Adipose tissue (tissue), 3 donors: ENCODE measurements around the gene TFEB. TPM values are rescaled to one million over a fixed set of nuclear protein-coding genes. Genes with fewer than 3 reads are reported as not detected.

ENCODE experiments used
- H3K27ac ChIP-seq: one replicate; pipeline ENCODE4 v1.5.1; 2013; ENCODE audit warnings: low read depth, low read length
- WGBS, 3 donors: extraction: QIAGEN DNeasy Blood & Tissue Kit; methylation state at CpG; one replicate each; pipeline ENCODE4 v1.1.7; 2013; 5-methylcytosine and 5-hydroxymethylcytosine counted together
- polyA plus RNA-seq, 3 donors: library from polyadenylated mRNA; stranded (reverse); fragments of 200-250 nt; gene quantifications; one replicate each; pipeline ENCODE4 v1.2.3, GENCODE V29; 2013
- donor health status: healthy with polysubstance abuse.
- donor health status: Bipolar disorder and iron deficiency.
- donor health status: healthy.

Gene TFEB
- polyA plus RNA-seq, 3 donors, result 10.1 to 18.1 (median 13.9) TPM

DNA sequence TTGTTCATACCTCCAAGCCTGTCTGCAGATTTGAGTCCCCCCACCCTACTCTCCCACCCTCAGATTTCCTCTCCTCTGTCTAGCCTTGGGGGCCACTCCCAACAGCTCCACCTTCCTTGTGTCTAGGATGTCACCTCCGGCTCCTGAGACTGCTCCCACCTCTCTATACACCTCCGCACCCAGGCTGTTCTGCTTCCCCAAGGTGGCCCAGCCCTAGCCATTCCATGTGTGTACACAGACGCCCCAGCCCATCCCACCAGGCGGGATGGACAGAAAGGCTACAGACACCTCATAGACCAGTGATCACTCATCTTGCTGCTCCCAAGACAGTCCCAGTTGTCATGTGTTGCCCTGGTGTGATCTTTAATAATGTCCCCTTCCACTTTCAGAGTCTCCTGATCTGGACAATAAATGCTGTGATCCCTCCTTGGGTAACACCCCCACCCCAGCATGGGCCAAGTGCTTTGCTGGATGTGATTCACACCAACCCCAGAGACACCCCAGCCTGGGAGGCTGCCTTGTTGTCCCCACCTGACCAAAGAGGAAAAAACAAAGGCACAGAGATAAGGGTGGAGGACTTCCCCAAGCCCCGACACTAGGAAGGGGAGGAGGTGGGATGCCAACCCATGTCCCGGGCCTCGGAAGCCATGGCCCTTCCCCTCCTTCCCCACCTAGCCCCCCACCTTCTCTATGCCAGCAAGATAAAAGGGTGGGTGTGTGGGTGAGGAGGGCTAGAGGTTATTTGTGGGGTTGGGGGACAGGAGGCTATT lies 61.0 kb downstream of the TFEB start:
- WGBS, 3 donors, result 76 to 79% (median 76%) methylated on average over 7 of the region's 7 CpGs
- H3K27ac ChIP-seq, result no peak overlapping the region

DNA sequence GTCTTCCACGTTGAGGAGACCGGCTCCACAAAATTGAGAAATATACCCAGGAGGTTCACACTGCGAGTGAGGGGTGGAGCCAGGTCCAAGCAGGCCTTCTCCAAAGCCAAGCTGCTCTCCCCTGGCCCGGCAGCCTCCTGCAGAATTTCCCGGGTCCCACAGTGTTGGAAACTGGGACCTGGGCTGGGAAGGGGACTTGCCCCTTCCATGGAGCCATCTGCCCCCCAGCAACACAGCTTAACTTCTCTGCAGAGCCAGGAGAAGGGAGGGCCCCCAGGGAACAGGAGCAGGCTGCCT lies 61.8 kb downstream of the TFEB start:
- 67 to 83% (median 81%) methylated on average over 5 of the region's 5 CpGs for WGBS, 3 donors
- no peak overlapping the region for H3K27ac ChIP-seq

DNA sequence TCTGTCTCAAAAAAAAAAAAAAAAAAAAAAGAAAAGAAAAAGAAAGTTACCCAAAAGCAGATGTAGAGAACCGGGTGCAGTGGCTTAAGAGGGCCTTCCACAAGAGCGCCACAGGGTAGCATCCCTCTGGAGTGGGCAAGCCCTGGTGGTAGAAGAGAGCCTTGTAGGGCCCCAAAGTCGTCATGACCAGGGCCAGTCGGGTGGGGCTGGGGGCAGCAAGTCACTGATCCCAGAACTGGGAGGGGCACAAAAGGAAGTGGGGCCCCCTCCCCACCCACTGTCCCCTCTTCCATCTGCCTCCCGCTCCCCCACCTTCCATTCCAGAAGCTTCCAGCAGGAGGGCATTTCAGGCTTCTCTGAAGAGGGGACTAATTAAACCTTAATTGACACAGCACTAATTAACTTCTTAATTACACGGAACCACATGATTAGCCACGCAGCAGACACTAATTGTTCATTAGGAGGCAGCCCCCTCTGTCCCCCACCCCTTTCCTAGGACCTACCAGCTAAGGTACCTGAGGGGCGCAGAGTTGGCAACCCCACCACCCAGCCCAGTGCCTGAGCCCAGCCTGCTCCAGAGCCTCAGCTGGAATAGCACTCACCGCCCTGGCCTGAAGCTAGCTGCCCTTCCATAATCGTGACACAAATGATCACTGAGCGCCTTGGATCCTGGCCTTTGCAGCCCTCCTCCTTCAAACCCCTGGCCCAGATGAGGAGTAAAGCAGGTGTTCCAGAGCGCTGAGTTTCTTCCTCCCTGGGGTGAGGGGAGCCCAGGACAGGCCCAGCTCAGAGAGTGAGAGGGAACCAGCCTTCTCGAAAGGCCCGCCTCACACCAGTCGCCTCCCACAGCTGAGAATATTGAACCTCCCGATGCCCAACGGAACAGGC lies 62.3 kb downstream of the TFEB start:
- WGBS, 3 donors, result 84 to 92% (median 89%) methylated on average over 17 of the region's 17 CpGs
- H3K27ac ChIP-seq, result no peak overlapping the region

DNA sequence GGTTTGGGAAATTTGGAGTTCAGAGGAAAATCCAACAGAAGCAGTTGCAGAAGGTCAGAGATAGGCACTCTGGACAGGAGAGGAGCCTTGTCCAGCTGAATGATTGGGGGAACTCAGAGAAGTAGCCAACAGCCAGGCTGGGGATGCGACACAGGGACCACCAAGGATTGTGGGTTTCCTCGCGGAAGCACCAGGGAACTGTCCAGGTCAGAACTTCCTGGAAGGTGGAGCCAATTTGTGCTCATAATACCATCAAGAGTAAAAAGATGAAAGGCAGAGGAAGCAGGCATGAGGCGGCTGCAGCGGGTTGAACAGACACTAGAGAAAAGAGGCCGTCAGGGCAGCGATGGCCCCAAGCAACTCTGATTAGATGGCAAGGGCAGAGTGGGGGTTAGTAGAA lies 63.4 kb downstream of the TFEB start:
- no peak overlapping the region for H3K27ac ChIP-seq
- WGBS, 3 donors, result 72 to 85% (median 76%) methylated on average over 7 of the region's 7 CpGs

DNA sequence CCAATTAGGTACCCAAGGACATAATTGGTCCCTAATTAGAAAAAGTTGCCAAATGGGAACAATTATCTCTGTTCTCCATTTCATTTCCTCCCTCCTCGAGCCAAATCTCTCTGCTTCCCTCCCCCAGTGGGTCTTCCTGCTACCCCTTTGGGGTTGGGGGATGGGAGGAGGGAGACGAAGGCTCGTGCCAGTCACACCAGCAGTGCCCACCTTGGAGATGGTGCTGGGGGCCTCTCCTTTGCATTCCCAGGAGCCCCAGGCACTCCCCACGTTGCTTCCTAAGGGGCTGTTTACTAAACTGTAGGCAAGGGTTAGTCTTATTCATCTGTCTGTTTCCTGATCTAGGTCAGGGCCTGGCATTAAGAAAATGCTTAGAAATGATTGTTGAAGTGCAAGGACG lies 64.0 kb downstream of the TFEB start:
- H3K27ac ChIP-seq, result no peak overlapping the region
- WGBS, 3 donors, result 43 to 60% (median 43%) methylated on average over 5 of the region's 5 CpGs

DNA sequence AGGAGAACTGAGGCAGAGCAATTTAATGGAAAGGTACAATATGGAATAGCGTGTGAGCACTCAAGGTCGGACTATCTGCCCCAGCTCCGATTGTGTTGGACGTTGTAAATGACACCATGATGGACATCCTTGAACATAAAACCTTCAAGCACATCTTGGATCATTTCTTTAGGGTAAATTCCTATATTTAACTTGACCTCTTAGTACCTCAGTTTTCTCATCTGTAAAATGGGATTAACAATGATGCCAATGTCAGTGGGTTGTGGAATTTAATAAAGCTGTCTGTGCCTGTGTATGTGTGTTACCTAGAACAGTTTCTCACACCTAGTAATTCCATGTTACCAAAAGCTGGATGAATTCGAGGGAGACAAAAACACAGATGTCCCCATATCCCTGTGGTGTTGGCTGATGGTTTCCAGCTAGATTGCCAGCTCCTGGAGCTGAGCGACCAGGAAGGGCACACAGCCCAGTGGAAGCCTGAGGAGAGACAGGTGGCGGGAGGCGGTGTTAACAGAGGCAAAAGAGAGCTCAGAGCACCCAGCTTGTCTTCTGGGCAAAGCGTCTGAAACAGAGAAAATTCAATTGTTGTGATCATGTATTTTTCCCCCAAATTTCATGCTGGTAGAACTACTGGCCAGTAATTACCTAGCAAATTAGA lies 64.6 kb downstream of the TFEB start:
- 76 to 93% (median 85%) methylated on average over 9 of the region's 9 CpGs for WGBS, 3 donors
- no peak overlapping the region for H3K27ac ChIP-seq

DNA sequence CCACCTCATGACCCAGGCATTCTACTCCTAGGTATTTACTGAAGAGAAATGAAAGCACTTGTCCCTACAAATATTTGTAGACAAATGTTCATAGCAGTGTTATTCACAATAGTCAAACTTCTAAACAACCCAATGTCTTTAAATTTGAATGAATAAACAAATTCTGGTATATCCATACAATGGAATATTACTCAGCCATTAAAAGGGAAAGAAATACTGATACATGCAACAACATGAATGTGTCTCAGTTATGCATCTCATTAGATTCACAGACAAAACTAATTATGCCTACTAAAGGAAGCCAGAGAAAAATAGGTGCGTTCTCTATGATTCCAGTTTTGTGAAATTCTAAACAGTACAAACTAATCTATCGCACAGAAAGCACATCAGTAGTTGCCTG lies 66.4 kb downstream of the TFEB start:
- WGBS, 3 donors, result 95 to 96% (median 96%) methylated on average over 2 of the region's 2 CpGs
- H3K27ac ChIP-seq, result no peak overlapping the region

DNA sequence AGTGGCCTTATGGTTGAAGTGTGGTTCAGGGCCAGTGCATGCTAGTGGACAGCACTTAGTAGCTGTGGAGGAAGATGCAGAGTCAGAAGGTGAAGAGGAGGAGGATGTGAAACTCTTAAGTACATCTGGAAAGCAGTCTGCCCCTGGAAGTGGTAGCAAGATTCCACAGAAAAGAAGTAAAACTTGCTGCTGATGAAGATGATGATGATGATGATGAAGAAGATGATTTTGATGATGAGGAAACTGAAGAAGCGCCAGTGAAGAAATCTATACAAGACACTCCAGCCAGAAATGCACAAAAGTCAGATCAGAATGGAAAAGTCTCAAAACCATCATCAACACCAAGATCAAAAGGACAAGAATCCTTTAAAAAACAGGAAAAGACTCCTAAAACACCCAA lies 68.2 kb downstream of the TFEB start:
- no peak overlapping the region for H3K27ac ChIP-seq
- 93 to 95% (median 94%) methylated on average over 1 of the region's 1 CpG for WGBS, 3 donors

DNA sequence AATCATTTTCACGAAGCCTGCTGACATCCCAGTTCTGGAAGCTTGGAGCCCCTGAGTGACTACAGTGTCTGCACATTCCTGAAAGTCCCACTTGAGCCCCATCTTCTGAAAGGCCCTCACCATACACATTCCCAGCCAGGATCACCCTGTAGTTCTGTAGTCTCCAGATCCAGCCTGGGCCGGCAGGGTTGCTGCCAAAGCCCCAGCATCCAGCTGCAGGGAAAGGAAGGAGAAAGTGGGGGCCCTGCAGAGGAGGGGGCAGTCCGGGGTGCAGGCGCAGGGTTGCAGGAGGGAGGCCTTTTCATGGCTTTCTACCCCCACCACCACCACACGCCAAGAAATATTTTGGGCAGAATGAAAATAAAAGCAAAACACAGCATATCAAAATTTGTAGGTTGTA lies 71.1 kb downstream of the TFEB start:
- WGBS, 3 donors, result 83 to 87% (median 84%) methylated on average over 5 of the region's 5 CpGs
- H3K27ac ChIP-seq, result no peak overlapping the region

DNA sequence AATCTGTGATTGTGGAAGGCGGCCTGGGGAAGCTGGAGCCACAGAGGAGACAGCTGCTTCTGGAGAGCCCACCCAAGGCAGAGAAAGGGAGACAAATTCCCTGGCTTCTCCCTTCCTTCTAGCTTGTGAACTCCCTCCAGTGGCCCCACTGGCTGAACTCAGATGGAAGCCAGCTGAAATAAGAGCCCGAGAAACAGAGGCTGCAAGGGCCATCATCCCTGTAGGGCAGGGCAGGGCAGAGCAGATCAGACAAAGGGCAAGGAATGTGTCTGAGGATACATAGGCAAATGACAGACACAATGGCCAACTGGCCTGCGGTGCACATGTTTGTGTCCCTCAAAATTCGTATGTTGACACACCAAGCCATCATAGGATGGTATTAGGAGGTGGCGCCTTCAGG lies 71.8 kb downstream of the TFEB start:
- no peak overlapping the region for H3K27ac ChIP-seq
- 84 to 87% (median 85%) methylated on average over 5 of the region's 5 CpGs for WGBS, 3 donors

DNA sequence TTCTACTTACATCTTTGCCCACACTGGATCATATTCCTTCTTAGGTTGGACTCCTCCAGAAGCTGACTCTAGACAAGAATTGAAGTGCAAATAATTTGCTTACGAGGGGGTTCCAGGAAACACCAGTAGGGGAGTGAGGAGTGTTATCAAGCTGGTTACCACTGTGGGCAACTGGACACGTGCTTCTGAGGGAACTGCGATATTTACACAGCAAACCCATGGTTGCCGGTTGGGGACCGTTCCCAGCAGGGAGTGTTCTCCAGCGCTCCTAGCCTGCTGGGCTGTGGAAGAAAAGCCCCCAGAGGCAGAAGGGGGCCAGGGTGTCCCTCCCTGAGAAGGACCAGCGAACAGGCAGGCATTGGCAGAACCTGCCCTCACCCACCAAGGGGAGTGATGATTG lies 75.5 kb downstream of the TFEB start:
- no peak overlapping the region for H3K27ac ChIP-seq
- 43 to 64% (median 56%) methylated on average over 7 of the region's 7 CpGs for WGBS, 3 donors

DNA sequence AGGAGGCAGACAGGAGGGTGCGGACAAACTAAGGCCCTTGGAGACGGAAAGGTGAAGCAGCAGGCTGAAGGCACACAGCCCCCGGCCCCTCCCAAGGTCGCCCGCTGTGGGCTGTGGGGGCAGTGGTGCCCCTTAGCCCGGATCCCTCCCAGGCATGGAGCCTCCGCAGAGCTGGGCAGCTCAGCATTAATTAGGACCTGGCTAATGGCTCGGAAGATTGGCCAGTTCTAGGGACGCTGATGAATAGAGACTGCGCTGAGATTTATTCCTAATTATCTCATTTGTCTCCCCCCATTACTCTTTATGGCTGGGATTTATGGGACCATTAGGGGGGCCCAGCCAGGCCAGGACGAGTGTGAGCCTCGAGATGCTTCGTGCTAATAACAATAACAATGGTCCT lies 76.8 kb downstream of the TFEB start:
- H3K27ac ChIP-seq, result no peak overlapping the region
- WGBS, 3 donors, result 86 to 89% (median 87%) methylated on average over 13 of the region's 13 CpGs

DNA sequence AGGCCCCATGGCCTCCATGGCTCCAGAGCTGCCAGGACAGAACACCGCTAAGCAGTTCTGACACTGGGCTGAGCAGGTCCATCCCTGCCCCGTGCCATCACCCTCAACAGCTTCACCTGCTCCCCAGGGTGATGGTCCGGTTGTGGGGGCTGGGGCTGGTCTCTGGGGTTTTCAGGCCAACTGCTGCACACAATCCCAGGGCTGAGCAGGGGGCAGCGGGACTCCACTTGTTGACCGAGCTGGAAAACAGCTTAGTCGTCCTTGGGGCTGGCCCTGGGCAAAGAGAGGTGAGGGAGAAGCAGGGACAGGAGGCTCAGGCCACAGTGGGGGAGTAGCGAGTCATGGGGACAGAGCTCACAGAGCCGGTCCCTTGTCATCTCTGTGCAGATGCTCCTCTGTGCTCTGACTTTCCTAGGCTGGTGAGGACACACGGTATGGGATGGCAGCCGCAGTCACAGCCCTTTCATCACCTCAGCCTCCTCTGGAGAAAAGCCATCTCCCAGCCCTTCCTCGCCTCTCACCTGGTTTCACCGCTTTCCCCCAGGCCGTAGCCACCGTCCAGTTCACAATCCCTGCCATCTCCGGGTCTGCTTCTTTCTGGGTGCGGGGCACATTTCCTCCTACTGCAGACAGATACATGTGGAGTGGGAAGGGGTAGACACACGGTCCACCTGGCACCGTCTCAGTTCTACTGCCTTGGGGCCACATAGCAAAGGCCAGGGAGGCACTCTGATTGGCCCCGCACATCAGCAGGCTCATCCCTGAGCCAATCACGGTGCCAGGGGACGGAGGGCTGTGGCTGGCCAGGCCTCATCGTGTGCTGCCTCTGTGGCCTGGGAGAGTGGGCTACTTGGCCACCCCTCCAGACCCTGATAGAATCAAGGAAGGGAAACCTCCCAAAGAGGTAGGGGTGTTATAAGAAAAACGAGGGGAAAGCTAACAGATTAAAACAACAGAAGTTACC lies 78.0 kb downstream of the TFEB start:
- no peak overlapping the region for H3K27ac ChIP-seq
- WGBS, 3 donors, result 84 to 86% (median 85%) methylated on average over 23 of the region's 23 CpGs

DNA sequence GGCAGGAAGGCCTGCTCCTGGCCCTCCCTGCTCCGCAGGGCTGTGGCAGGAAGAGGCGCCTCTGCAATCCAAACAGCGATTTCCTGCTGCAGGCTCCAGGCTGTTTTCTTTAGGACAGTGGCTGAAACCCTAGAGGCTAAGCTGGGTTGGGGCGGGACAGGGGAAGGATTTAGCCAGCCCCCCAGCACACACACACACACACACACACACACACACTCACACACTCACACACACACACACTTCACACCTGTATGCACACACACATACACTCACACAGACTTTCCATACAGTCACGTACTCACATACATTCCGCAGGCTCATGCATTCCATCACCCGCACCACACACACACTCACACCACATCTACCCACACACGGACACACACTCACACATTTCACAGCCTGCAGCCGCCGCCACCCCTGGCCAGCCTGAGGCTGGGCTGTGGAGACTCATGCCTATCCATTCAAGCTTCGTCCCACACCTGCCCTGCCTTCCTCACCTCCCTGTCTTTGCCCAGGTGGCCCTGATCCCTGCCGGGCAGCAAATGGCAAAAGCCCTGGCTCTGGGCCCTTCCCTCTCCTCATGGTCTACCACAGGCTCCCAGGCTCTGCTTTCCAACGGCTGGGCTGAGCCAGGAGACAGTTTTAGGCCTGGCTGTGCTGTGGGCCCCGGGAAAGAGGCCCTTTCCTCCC lies 79.3 kb downstream of the TFEB start:
- WGBS, 3 donors, result 48 to 64% (median 48%) methylated on average over 14 of the region's 14 CpGs
- no peak overlapping the region for H3K27ac ChIP-seq

DNA sequence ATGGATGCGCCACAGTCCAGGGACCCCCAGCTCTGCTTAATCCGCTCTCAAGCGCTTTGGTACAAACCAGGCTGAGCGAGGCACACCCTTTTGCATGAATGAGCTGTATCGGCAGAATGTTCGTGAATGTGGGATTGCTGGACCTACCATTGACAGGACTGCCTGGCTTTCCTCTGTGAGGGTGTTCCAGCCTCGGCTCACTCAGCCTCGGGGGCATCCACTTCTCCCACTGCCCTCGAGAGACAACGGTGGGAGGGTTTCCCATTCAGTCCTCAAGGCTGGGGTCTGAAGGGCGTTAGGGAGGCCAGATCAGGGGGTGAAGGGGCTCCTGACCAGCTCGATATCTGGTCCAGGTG lies 79.8 kb downstream of the TFEB start:
- 50 to 66% (median 52%) methylated on average over 12 of the region's 12 CpGs for WGBS, 3 donors
- no peak overlapping the region for H3K27ac ChIP-seq

DNA sequence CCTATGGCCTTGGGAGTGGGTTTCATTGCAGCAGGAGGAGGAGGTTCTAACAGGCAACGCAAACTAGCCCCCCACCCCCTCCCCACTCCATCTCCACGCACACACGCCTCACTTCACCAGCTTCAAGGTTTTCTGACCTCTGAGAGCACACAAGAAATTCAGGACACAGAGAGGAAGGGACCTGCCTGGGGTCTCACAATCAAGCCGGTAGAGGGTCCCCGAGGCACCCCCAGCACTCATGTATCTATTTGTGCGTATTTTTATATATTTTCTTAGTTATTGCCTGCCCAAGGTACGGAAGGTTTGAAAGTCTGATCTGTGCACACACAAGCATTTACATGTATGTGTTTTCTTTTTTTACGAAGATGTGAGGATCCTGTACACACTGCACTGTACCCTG lies 80.2 kb downstream of the TFEB start:
- no peak overlapping the region for H3K27ac ChIP-seq
- 84 to 89% (median 84%) methylated on average over 8 of the region's 8 CpGs for WGBS, 3 donors

DNA sequence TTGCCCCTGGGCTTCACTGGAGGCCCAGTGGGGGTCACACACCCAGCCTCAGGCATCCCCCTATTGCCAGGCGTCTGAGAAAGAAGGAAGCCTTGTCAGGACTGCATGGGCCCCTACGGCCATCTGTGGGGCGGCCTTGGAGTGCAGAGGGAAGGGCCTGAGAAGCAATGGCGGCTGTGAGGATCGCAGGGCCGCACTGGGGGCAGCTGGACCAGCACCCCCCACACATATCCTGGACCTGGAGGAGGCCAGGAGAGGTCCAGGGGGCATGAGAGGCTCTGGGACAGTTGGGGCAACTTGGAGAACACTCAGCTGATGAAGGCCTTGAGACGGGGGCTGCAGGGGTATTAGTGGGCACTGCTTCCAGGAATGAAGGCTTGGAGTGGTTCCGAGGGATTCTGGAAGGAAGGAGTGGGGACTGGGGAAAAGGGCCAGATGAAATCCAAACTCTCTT lies 80.7 kb downstream of the TFEB start:
- 73 to 86% (median 77%) methylated on average over 8 of the region's 8 CpGs for WGBS, 3 donors
- no peak overlapping the region for H3K27ac ChIP-seq
